ENCODE measurements around the gene CD19. TPM values are rescaled to one million over a fixed set of nuclear protein-coding genes. Genes with fewer than 3 reads are reported as not detected.

Gene CD19
- total RNA-seq, 1 donor from 2014 or later, result not detected

DNA sequence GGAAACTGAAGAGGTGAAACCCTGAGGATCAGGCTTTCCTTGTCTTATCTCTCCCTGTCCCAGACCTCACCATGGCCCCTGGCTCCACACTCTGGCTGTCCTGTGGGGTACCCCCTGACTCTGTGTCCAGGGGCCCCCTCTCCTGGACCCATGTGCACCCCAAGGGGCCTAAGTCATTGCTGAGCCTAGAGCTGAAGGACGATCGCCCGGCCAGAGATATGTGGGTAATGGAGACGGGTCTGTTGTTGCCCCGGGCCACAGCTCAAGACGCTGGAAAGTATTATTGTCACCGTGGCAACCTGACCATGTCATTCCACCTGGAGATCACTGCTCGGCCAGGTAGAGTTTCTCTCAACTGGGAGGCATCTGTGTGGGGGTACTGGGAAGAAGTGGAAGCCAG, 1.4 kb downstream of the CD19 start:
- no peak for DNase-seq (ENCODE audit: extremely low spot score, unreplicated experiment)
- TF ChIP-seq, protein P1, sequence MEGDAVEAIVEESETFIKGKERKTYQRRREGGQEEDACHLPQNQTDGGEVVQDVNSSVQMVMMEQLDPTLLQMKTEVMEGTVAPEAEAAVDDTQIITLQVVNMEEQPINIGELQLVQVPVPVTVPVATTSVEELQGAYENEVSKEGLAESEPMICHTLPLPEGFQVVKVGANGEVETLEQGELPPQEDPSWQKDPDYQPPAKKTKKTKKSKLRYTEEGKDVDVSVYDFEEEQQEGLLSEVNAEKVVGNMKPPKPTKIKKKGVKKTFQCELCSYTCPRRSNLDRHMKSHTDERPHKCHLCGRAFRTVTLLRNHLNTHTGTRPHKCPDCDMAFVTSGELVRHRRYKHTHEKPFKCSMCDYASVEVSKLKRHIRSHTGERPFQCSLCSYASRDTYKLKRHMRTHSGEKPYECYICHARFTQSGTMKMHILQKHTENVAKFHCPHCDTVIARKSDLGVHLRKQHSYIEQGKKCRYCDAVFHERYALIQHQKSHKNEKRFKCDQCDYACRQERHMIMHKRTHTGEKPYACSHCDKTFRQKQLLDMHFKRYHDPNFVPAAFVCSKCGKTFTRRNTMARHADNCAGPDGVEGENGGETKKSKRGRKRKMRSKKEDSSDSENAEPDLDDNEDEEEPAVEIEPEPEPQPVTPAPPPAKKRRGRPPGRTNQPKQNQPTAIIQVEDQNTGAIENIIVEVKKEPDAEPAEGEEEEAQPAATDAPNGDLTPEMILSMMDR (conservative IDR thresholded peaks at IDR 0.05), result no peak
- Mint-ChIP-seq H3K36me3 (no peaks in the 10 kb centered on the region), H3K9me3 (peaks cover 5% of the 10 kb centered on the region), H3K4me3 (no peak overlapping the region), H3K27me3 (no peaks in the 10 kb centered on the region), H3K4me1 (ENCODE audit: unreplicated experiment) (peaks cover 12% of the 10 kb centered on the region), H3K27ac (no peak overlapping the region)

DNA sequence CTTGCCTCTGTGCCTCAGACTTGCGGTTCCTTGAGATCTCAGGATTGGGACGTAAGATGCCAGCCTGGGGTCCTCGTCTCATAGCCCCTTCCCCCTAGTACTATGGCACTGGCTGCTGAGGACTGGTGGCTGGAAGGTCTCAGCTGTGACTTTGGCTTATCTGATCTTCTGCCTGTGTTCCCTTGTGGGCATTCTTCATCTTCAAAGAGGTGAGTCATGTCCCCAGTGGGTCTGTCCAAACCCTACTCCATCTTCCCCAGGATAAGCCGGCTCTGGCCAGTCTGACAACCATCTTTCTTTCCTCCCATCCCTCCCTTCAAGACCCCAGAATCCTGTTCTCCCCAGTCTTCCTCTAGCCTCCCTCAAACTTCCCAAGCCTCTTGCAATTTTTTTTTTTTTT, 3.6 kb downstream of the CD19 start:
- TF ChIP-seq, protein P1 (conservative IDR thresholded peaks at IDR 0.05), result no peak
- Mint-ChIP-seq H3K27me3 (no peaks in the 10 kb centered on the region), H3K9me3 (peaks cover 5% of the 10 kb centered on the region), H3K4me1 (ENCODE audit: unreplicated experiment) (peaks cover 12% of the 10 kb centered on the region), H3K4me3 (no peak overlapping the region), H3K27ac (no peak overlapping the region), H3K36me3 (no peaks in the 10 kb centered on the region)
- DNase-seq (ENCODE audit: extremely low spot score, unreplicated experiment), result no peak

DNA sequence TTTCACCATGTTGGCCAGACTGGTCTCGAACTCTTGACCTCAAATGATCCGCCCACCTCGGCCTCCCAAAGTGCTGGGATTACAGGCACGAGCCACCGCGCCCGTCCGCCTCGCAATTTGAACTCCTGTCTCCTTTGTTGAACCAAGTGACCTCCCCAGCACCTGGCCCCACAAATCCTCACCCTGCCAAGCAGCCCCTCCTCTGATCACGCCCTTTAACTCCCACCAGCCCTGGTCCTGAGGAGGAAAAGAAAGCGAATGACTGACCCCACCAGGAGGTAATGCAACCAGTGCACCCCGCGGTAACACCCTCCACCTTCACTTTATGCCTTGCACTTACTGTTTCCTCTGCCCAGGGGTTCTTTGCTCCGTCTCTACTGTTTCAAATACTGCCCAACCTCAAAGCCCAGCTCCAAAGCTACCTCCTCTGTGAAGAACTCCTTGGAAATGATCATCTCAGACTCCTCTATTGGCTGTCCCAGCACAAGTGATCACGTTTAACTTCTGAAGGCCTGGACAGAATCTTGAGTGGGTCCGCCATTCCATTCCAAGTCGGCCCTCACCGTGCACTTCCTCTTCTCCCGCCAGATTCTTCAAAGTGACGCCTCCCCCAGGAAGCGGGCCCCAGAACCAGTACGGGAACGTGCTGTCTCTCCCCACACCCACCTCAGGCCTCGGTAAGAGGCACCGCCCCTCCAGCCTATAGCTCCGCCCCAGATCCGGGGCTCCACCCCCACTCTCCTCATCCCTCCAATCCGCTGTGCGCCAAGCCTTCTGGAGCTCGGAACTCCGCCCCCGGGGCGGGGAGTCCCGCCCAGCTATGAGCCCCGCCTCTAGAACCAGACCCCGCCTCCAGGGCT, 4.4 kb downstream of the CD19 start:
- Mint-ChIP-seq H3K36me3 (no peaks in the 10 kb centered on the region), H3K27me3 (no peaks in the 10 kb centered on the region), H3K9me3 (peaks cover 5% of the 10 kb centered on the region), H3K27ac (no peak overlapping the region), H3K4me1 (ENCODE audit: unreplicated experiment) (peaks cover 12% of the 10 kb centered on the region), H3K4me3 (no peak overlapping the region)
- TF ChIP-seq, protein P1 (conservative IDR thresholded peaks at IDR 0.05), result no peak
- no peak for DNase-seq (ENCODE audit: extremely low spot score, unreplicated experiment)

DNA sequence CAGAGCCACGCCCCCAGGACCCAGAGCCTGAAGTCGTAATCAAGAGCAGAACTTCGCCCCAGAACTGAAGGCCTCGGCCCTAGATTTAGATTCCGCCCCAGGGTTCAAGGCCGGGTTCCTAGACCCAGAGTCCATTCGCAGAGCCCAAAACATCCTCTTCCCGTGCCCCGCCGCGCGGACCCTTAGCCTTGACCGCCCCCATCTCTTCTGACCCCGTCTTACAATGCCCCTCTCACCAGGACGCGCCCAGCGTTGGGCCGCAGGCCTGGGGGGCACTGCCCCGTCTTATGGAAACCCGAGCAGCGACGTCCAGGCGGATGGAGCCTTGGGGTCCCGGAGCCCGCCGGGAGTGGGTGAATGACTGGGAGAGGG, 5.0 kb downstream of the CD19 start:
- TF ChIP-seq, protein P1 (conservative IDR thresholded peaks at IDR 0.05), result no peak
- DNase-seq (ENCODE audit: extremely low spot score, unreplicated experiment), result no peak
- Mint-ChIP-seq H3K27ac (no peak overlapping the region), H3K9me3 (peaks cover 5% of the 10 kb centered on the region), H3K4me3 (no peak overlapping the region), H3K36me3 (no peaks in the 10 kb centered on the region), H3K4me1 (ENCODE audit: unreplicated experiment) (peaks cover 12% of the 10 kb centered on the region), H3K27me3 (no peaks in the 10 kb centered on the region)

DNA sequence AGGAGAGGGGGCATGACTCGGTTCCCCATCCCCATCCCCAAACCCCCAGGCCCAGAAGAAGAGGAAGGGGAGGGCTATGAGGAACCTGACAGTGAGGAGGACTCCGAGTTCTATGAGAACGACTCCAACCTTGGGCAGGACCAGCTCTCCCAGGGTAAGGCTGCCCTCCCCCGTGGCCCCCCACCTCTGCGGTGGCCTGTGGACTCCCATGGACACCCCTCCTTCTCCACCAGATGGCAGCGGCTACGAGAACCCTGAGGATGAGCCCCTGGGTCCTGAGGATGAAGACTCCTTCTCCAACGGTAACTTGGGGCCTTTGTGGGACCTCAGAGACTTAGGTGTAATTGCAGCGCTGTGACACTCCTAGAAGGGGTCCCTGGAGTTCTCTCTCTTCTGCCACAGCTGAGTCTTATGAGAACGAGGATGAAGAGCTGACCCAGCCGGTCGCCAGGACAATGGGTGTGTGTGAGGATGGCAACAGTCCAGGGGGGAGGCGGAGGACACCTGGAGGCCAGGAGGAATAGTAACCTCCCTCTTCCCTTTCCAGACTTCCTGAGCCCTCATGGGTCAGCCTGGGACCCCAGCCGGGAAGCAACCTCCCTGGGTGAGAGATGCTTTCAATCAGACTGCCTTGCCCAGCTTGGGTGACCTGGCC, 5.6 kb downstream of the CD19 start:
- H3K27me3 Mint-ChIP-seq, result no peaks in the 10 kb centered on the region
- peaks cover 12% of the 10 kb centered on the region for H3K4me1 Mint-ChIP-seq (ENCODE audit: unreplicated experiment)
- peaks cover 5% of the 10 kb centered on the region for H3K9me3 Mint-ChIP-seq
- no peaks in the 10 kb centered on the region for H3K36me3 Mint-ChIP-seq
- no peak overlapping the region for H3K4me3 Mint-ChIP-seq
- TF ChIP-seq, protein P1 (conservative IDR thresholded peaks at IDR 0.05), result no peak
- H3K27ac Mint-ChIP-seq, result no peak overlapping the region
- no peak for DNase-seq (ENCODE audit: extremely low spot score, unreplicated experiment)

Measured in type B pancreatic cell (in vitro differentiated cells).